Activated gamma-delta T cell treated with Interleukin-2 at 50 U/mL for 16 hours (primary cell): ENCODE measurements around the gene TMEM125.

Source experiments
- DNase-seq: peaks from one replicate; pipeline ENCODE4 v3.0.0-alpha.2; 2020

The TMEM125 gene

DNA sequence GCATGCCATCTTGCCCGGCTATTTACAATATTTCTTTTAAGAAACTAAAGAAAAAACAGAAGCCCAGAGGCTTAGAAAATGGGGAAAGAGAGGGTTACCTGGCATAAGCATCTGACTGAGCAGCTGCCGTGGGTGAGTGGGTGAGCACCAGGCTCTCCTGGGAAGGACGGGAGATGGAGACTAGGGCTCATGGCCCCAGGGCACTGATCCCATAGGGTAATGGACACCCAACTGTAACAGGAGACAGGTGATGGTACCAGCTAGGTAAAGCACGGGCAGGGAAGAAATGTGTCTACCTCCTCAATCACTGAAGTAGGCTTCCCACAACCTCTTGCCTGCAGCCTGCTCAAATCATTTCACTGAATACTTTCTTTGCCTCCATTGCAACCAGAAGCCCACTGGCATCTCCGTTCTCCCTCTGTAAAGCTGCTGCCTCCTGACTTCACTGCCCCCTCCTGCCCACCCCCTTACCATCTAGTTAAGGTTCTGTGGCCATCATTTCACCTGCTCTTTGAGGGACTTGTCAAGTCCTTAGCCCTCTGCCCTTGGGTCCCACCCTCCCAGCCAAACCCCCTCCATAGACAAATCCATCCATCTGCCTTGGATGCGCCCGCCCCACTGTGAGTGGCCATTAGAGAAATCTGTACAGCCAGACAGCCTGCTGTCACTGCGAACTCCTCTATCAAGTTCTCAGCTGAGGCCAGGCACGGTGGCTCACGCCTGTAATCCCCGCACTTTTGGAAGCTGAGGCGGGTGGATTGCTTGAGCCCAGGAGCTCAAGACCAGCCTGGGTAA lies 6.2 kb downstream of the TMEM125 start:
- no peak for DNase-seq

DNA sequence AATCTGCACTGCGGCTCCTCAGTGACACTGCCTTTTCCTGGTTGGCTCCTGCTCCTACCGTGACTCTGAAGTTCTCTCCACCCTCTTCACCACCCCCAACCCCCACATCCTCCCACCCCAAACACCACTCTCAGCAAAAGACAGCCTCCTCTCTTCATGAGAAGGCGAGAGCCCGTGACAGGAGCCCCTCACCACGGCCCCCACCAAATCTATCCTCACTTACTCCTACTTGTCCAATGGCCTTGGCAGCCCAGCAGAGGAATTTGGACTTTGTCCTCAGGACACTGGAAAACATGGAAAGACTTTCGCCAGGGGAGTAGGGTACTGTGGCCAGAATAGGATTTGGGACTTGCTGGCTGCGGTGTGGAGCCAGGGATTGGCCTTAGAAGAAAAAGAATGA lies 6.9 kb downstream of the TMEM125 start:
- no peak for DNase-seq

- DNase-seq, result no peak
Measured at GRCh38 chr1:43277116-43277876, 7.5 kb downstream of the TMEM125 start.

DNA sequence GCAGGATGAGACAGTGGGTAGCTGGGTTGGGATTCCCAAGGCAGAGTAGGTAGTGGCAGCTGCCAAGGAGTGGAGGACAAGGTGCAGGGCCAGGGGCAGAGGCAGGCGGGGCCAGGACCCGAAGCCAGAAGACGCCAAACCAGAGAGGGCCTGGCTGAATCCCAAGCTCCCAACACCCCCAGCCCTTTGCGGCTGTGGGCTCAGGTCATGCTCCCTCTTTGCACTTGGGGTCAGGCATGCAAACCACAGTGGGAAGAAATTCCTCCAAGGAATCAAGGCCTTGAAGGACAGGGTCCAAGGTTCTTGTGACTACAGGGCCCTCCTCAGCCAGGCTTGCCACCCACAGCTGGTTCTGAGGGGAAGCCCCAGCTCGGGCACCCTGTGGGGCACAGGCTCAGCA lies 9.4 kb downstream of the TMEM125 start:
- DNase-seq, result no peak

DNA sequence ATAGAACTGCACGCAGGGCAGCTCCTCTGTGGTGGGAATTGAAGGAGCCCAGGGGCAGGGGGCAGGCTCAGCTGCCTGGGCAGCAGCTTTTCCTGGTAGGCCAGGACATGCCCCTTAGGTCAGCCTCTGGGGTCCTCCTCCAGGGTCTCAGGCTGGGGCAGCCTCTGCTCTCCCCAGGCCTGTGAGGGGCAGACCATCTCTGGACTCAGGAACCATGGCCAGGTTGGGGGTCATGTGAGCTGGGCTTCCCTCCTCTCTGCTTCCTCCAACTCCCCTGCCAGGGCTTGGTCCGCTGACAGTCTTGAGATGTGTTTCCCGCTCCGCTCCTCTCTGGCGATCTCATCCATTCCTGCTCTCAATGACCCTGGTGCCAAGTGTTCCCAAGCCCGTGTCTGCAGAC lies 9.9 kb downstream of the TMEM125 start:
- no peak for DNase-seq

DNA sequence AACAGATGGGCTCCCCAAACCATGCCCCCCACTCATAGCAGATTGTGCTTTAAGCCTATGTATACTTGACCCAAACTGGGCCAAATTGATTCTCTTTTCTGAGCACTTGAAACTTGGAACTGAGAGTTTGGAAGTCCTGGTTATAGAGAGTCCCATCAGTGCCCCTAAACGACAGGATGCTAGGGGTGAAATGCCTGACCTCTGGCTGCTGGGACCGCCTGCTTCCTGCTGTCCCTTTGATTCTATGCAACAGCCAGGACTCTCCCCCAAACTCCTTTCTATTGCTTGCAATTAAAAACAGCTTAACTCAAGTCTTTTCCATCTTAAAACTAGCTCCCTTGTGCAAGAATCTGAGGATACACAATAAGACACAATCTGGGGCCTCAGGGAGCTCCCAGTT lies 10.9 kb downstream of the TMEM125 start:
- DNase-seq, result no peak

DNA sequence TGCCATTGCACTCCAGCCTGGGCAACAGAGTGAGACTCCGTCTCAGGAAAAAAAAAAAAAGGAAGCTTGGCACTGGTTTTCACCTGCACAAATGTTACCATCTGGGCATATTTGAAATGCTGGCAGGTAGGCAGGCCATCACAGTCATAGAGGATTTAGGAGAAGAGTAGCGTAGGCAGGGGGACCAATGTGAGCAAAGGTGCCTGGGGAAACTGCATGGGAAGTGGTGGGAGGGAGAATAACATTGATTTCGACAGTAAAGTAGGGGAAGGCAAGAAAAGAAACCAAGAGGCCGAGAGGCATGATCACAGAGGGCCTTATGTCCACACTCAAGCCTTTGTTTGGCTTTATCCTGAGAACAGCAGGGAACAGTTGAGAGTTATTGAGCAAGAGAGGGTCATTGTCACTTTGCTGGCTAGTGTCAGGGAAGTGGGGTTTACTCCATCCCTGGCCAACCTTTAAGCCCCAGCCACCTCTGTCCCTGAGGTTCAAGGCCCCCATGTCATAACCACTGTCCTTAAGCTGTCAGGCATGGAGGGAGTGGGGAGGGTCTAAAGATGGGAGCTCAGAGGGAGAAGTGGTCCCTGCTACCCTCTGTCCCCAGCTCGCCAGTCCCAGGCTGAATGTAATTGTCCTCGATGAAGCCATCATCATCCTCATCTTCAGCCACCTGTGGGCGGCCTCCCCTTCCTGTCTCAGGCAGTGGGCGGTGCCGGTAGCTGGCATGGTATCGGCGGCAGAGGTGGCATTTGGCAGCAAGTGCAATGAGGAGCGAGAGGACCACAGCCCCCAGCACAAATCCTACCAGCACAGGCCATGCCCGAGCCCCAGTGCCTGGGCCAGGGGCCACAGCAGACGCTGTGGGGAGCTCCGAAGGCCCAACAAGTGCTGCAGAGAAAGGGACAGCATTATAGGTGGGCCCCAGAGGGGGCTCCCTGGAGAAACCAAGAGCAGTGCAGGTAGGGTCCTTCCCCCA lies 12.7 kb downstream of the TMEM125 start:
- no peak for DNase-seq

GRCh38 chr1:43284065-43284464 lies 14.3 kb downstream of the TMEM125 start:
- no peak for DNase-seq

GRCh38 chr1:43284546-43285110 lies 14.8 kb downstream of the TMEM125 start:
- no peak for DNase-seq

DNA sequence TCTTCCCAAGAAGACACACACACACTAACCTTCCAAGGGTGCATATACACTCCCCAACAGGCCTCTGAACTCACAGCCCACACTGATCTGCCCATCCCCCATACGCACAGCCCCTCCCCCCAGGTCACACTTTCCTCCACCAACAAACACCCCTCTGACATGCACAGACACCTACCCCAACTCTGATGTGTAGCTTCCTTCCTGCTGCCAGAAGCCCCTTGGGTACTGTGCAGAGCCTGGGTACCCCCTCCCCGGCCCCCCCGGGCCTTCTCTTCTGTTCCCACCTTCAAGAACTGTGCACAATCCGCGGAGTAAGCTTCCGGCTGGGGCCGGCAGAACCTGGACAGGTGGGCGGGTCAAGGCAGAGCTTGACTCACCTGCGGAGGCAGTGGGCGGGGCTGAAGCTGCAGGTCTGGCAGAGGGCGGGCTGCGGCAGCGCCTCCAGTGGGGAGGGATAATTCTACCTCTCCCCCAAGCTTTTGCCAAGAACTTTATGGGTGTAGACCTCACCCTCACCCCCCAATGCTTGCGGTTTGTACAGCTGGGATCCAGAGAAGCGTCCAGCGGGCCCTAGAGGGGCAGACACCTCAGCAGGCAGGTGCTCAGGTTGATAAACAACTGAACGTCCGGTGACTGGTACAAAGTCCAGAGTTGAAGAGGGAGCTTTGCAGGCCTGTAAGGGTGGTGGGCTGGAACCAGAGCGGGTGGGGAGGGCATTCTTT lies 15.6 kb downstream of the TMEM125 start, which contains the start of gene C1orf210:
TSS of gene C1orf210 (minus strand) at position 313 of the 722 bp plus-strand sequence. CDS start 2,311 bp downstream, outside the sequence.
- DNase-seq, result no peak

DNA sequence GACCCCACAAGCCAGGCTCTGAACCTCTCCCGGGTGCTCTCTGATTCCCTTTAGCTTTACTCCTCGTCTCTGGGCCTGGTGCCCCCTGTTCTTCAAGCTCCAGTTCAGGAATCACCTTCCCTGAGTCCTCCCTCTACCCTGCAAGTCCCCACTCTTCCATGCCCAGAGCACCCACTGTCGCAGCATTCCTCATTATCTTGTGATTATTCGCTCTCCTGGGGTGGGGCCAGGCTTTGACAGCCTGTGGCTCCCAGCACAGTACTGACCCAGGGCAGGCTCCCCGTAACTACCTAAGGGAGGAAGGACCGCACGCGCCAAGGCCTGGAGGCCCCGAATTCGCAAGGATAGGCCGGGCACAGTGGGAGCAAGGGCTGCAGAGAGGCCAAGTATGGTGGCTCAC lies 16.3 kb downstream of the TMEM125 start:
- DNase-seq, result no peak

DNA sequence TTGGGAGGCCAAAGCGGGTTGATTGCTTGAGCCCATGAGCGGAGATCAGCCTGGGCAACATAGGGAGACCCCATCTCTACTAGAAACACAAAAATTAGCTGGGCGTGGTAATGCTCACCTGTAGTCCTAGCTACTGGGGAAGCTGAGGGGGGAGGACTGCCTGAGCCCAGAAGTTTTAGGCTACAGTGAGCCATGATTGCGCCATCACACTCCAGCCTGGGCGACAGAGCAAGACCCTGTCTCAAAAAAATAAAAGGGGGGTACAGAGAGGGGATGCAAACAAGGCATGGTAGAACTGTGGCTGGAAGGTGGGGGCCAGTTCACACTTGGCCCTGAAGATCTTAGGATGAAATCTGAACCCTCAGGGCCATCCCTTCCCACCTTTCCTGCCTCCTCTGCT lies 16.8 kb downstream of the TMEM125 start:
- no peak for DNase-seq

DNA sequence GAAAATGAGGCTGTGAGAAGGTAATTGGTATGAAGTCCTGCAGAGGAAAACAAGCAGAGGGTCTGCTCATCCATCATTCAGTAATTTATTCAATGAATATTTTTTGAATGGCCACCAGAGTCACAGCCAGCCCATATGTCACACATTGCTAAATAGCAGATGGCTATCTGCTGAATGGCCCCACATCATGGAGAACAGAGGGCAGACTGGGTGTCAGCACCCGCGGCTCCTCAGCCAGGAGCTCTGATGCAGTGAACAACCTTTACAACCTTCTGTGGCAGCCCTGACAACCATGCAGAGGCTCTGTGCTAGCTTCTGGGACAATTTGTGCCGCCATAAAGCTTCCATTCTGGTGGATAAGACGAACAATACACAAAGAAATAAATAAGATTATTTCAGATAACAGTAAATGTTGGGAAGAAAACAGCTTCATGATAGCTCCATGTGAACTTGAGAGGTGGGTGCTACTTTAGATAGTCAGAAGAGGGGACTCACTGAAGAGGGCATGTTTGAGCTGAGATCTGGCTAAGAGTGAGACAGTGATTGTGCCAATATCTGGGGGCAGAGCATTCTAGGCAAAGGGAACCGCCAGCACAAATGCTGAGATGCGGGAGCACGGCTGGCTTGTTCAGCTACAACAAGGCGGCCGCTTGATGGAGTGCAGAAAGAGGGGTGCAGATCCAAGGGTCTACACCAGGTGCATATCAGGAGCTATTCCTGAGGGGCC lies 18.4 kb downstream of the TMEM125 start:
- DNase-seq, result no peak

- DNase-seq, result no peak
Measured at GRCh38 chr1:43288785-43289706, 19.3 kb downstream of the TMEM125 start.

DNA sequence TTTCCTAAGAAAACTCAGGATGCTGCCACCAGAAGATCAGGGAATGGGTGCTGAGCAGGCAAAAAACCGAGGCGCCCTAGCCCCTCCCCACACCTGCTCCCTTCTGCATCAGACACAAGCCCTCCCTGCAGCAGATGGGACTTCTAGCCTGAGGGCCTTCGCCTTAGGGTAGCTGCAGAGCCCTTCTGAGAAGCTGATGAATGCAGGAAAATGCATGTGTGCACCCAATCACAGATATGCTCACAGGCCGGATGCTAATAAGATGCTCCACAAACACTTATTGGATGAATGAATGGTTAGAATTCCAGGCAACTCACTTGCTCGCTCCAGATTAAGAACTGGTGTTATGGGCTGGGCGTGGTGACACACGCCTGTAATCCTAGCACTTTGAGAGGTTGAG lies 22.4 kb downstream of the TMEM125 start:
- no peak for DNase-seq

DNA sequence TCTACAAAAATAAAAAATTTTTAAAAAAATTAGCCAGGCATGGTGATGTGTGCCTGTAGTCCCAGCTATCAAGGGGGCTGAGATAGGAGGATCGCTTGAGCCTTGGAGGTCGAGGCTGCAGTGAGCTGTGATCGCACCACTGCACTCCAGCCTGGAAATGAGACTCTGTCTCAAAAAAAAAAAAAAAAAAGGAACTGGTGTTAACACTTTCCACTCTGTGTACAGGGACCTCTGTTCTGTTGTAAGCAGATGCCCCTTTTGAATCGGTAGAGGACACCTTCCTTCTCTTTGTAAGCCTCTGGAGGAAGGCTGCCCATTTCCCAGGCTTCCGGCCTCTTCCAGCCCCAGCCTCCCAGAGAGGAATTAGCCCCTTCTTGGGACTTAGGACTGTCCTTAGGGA lies 22.9 kb downstream of the TMEM125 start:
- no peak for DNase-seq

GRCh38 chr1:43293176-43293575 lies 23.4 kb downstream of the TMEM125 start:
- no peak for DNase-seq

DNA sequence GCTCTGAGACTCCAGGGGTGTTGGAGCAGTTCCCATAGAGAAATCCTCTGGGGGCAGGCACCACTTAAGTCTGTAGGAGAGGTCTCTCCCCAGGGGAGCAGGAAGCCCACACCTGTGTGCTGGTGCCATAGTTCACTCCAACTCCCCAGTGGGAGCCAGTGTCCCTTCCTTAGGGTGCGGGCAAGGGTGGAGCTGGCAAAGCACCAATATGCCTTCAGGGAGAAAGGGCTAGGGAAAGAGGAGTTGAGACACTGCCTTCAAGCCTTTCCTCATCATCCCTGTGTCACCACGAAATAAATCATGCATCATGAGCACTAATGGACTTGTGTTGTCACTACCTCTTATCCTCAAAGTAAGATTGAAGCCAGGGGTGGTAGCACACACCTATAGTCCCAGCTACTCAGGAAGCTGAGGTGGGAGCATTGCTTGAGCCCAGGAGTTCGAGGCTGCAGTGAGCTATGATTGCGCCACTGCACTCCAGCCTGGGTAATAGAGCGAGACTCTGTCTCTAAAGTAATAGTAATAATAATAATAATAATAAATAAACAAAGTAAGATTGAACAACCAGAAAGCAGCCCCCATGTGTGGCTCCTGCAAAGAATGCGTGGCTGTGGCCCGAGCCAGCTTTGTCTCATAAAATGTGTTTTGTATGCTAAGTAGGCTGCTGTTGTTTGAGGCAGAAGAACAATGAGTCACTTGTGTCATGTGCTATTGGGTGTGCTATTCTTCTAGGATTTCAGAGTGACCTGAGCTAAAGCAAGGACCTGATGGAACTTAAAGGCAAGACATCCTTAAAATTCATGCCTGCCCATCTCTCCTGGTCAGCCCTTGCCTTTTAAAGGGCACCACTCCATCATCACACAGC lies 24.3 kb downstream of the TMEM125 start:
- no peak for DNase-seq

DNA sequence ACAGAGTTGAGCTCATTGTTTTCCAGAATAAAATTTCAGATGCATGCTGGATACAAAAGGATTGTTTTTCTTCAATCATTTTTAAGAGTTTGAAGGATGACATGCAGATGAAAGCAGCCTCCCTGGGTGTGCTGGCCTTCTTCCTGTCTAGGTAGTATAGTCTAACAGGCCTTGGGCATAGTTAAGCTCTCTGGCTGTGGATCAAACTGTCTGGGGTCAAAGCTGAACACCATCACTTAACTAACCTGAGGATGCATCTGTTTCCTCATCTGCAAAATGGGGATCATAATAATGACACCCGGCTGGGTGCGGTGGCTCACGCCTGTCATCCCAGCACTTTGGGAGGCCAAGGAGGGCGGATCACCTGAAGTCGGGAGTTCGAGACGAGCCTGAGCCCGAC lies 25.0 kb downstream of the TMEM125 start:
- no peak for DNase-seq
